Adipocyte (in vitro differentiated cells): ENCODE data around the gene CRTAC1.

Experiments
- DNase-seq: peaks from one replicate; pipeline ENCODE4 v3.0.0-alpha.2; 2015; ENCODE audit warnings: low read depth
- H3K27me3 ChIP-seq: replicated peaks from 2 replicates; pipeline ENCODE4 v1.7.0; 2013; ENCODE audit warnings: mild to moderate bottlenecking, low read length, moderate library complexity; ENCODE audit not compliant: control insufficient read depth, insufficient read depth
- H3K36me3 ChIP-seq: 2 replicates; pipeline ENCODE4 v1.7.0; 2013; ENCODE audit warnings: low read length, mild to moderate bottlenecking, moderate library complexity; ENCODE audit not compliant: control insufficient read depth, insufficient read depth, severe bottlenecking
- H3K4me1 ChIP-seq: 2 replicates; pipeline ENCODE4 v1.7.0; 2013; ENCODE audit warnings: mild to moderate bottlenecking, low read length, moderate library complexity; ENCODE audit not compliant: control insufficient read depth, insufficient read depth
- H3K4me3 ChIP-seq: 2 replicates; pipeline ENCODE4 v1.7.0; 2013; ENCODE audit warnings: mild to moderate bottlenecking, low read length, moderate library complexity
- H3K9ac ChIP-seq: 2 replicates; pipeline ENCODE4 v1.7.0; 2013; ENCODE audit warnings: mild to moderate bottlenecking, low read length, moderate library complexity
- H3K9me3 ChIP-seq: 2 replicates; pipeline ENCODE4 v1.7.0; 2013; ENCODE audit warnings: mild to moderate bottlenecking, low read length, moderate library complexity; ENCODE audit not compliant: control insufficient read depth

Gene CRTAC1

DNA sequence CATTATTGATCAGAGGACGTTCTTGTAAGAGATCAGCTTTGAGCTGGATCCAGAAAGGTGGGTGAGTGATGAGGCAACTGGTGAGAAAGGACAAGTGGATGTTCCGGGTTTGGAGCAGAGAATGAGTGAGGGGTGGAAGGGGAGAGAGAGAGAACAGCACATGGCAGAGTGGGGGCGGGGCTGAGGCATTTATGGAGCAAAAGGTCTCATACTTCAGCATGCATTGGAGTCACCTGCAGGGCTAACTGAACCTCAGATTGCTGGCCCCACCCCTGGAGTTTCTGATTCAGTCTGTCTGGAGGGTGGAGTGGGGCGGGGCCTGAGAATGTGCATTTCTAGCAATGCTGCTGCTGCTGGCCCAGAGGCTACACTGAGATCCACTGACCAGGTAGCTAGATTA, 109.6 kb downstream of the CRTAC1 start:
- peaks cover 61% of the 10 kb centered on the region for H3K27me3 ChIP-seq
- no peak for DNase-seq

DNA sequence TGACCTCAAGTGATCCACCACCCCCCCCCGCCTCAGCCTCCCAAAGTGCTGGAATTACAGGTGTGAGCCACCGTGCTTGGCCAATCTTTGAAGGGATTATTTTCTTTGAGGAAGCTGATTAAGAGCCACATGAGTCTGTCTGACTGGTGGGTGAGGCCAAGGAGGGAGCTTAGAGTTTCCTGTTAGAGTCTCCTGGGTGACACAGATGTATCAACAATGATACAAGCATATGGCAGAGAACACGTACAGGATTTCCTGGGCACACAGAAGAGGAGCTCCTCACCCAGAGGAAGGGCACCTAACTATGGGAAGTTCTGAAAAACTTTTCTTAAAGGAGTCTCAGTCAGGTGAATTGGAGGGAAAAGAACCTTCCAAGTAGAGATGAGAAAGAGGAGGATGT, 111.4 kb downstream of the CRTAC1 start:
- Histone ChIP-seq H3K4me1 (peaks cover 23% of the 10 kb centered on the region), H3K36me3 (no peaks in the 10 kb centered on the region), H3K9ac (no peak overlapping the region), H3K27me3 (peaks cover 50% of the 10 kb centered on the region), H3K4me3 (no peak overlapping the region), H3K9me3 (no peaks in the 10 kb centered on the region)
- no peak for DNase-seq

More for the DNA sequence above, 109.6 kb downstream of the CRTAC1 start:
- Histone ChIP-seq H3K9ac (no peak overlapping the region), H3K36me3 (no peaks in the 10 kb centered on the region), H3K9me3 (no peaks in the 10 kb centered on the region), H3K4me3 (no peak overlapping the region), H3K4me1 (peaks cover 17% of the 10 kb centered on the region)

- DNase-seq: no peak
- Histone ChIP-seq H3K27me3 (peaks cover 51% of the 10 kb centered on the region), H3K4me1 (peaks cover 19% of the 10 kb centered on the region), H3K9me3 (no peaks in the 10 kb centered on the region), H3K4me3 (no peak overlapping the region), H3K9ac (no peak overlapping the region), H3K36me3 (no peaks in the 10 kb centered on the region)
Measured at GRCh38 chr10:97916586-97916985, 113.8 kb downstream of the CRTAC1 start.

- Histone ChIP-seq H3K36me3 (no peaks in the 10 kb centered on the region), H3K27me3 (peaks cover 56% of the 10 kb centered on the region)
- no peak for DNase-seq
Measured at GRCh38 chr10:97915346-97916131, 114.9 kb downstream of the CRTAC1 start.

GRCh38 chr10:97914837-97915211, 115.6 kb downstream of the CRTAC1 start:
- H3K27me3 ChIP-seq: peaks cover 50% of the 10 kb centered on the region

More at GRCh38 chr10:97915346-97916131, 114.9 kb downstream of the CRTAC1 start:
- H3K9me3 ChIP-seq: no peaks in the 10 kb centered on the region
- no peak overlapping the region for H3K4me3 ChIP-seq
- H3K9ac ChIP-seq: no peak overlapping the region
- H3K4me1 ChIP-seq: peaks cover 15% of the 10 kb centered on the region

DNA sequence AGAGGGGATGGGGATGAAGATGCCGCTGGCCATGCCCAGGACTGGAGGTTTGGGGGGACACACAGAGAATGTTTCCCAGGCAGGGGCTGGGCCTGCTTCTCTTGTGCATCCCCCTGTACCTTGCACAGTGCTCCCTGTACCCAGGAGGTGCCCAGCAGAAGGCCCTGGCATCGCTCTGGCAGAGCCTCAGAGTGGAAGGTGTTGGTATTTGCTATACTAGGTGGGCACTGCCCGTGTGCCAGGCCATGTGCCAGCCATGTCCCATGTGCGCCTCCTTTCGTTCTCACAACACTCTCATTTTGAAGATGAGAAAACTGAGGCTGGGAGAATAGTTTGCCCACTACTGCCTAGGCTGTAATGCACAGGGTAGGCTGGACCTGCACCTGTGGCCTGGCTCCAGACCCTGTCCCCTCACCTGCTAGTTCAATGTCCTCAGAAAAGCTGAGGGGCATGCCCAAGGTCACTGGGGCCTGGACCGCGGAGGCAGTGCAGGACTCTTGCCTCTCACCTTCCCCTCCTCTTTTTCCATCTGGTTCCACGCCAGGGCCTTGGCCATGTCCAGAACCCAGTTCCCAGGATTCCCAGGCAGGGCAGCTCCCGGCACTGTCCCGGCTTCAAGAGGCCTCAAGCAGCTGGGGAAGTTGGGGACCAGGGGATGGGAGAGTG, 116.1 kb downstream of the CRTAC1 start:
- DNase-seq: no peak
- no peak overlapping the region for H3K4me3 ChIP-seq
- no peaks in the 10 kb centered on the region for H3K9me3 ChIP-seq
- H3K36me3 ChIP-seq: no peaks in the 10 kb centered on the region
- peaks cover 15% of the 10 kb centered on the region for H3K4me1 ChIP-seq
- no peak overlapping the region for H3K9ac ChIP-seq
- H3K27me3 ChIP-seq: peaks cover 48% of the 10 kb centered on the region

More at GRCh38 chr10:97914837-97915211, 115.6 kb downstream of the CRTAC1 start:
- DNase-seq: peak; percentile 77
- no peak overlapping the region for H3K4me3 ChIP-seq
- no peaks in the 10 kb centered on the region for H3K36me3 ChIP-seq
- peaks cover 15% of the 10 kb centered on the region for H3K4me1 ChIP-seq
- H3K9ac ChIP-seq: no peak overlapping the region
- no peaks in the 10 kb centered on the region for H3K9me3 ChIP-seq

GRCh38 chr10:97913614-97914013, 116.8 kb downstream of the CRTAC1 start:
- DNase-seq: no peak
- H3K4me3 ChIP-seq: no peak overlapping the region
- H3K9ac ChIP-seq: no peak overlapping the region
- H3K4me1 ChIP-seq: peaks cover 15% of the 10 kb centered on the region
- H3K36me3 ChIP-seq: no peaks in the 10 kb centered on the region
- no peaks in the 10 kb centered on the region for H3K9me3 ChIP-seq
- H3K27me3 ChIP-seq: peaks cover 48% of the 10 kb centered on the region

- Histone ChIP-seq H3K9ac (no peak overlapping the region), H3K4me3 (no peak overlapping the region), H3K9me3 (no peaks in the 10 kb centered on the region), H3K4me1 (peaks cover 15% of the 10 kb centered on the region), H3K27me3 (peaks cover 48% of the 10 kb centered on the region), H3K36me3 (no peaks in the 10 kb centered on the region)
- no peak for DNase-seq
Measured at GRCh38 chr10:97913193-97913592, 117.2 kb downstream of the CRTAC1 start.

DNA sequence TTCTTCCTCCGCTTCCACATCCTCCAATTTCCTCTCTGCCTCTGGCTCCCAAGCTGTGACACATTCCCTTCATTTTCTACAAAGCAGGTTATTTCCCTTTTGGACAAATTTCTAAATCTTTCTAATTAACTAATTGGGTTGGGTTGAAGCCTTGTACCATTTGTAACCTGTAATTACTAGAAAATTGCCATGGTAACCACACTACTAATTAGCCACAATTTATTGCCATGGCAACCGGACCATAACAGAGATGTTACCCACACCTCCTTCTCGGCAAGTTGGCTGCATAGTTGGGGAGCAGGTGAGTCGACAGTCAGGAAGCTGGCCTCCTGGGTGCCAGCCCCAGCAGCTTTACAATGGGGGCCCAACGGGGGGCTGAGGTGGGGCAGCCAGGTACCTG, 119.2 kb downstream of the CRTAC1 start:
- H3K9ac ChIP-seq: no peak overlapping the region
- no peaks in the 10 kb centered on the region for H3K9me3 ChIP-seq
- peaks cover 66% of the 10 kb centered on the region for H3K27me3 ChIP-seq
- no peak overlapping the region for H3K4me3 ChIP-seq
- DNase-seq: no peak
- H3K36me3 ChIP-seq: no peaks in the 10 kb centered on the region
- H3K4me1 ChIP-seq: peaks cover 7% of the 10 kb centered on the region

DNA sequence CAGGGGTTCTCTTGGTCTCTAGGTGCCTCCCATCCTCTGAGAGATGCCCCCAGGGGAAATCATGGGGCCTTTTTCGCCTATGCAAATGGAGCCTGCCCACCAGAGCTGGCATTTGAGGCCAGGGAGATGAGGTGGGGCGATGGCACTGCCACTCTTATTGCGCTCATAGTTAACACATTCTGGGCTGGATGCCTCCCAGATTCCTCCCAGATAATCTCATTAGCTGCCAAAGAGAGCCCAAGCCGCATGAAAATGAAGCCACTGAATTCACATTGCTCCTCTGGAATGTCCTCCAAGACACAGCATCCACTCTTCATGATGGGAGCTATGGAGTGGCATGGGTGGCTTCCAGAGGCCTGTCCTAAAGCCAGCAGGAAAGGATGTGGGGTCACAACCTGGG, 119.8 kb downstream of the CRTAC1 start:
- Histone ChIP-seq H3K4me1 (peaks cover 6% of the 10 kb centered on the region), H3K36me3 (no peaks in the 10 kb centered on the region), H3K27me3 (peaks cover 71% of the 10 kb centered on the region), H3K4me3 (no peak overlapping the region), H3K9me3 (no peaks in the 10 kb centered on the region), H3K9ac (no peak overlapping the region)
- DNase-seq: no peak

- no peak for DNase-seq
- Histone ChIP-seq H3K27me3 (peaks cover 74% of the 10 kb centered on the region), H3K4me3 (no peak overlapping the region), H3K9me3 (no peaks in the 10 kb centered on the region), H3K36me3 (no peaks in the 10 kb centered on the region), H3K9ac (no peak overlapping the region), H3K4me1 (no peaks in the 10 kb centered on the region)
Measured at GRCh38 chr10:97907830-97908229, 122.6 kb downstream of the CRTAC1 start.
